SK-N-SH (cell line): ENCODE measurements around the gene CUEDC1.

Source experiments
- TF ChIP-seq, protein P1 (sequence below): IDR thresholded peaks from 2 replicates; pipeline ENCODE4 v1.6.1; 2012; ENCODE audit warnings: mild to moderate bottlenecking, low read depth, low read length, moderate library complexity
- TF ChIP-seq, protein P2 (sequence below): fragments of 200-600 bp; sonication (generic); IDR thresholded peaks from 2 replicates; pipeline ENCODE4 v1.6.1; 2017; ENCODE audit warnings: antibody characterized with exemption, mild to moderate bottlenecking, moderate library complexity

DNA sequence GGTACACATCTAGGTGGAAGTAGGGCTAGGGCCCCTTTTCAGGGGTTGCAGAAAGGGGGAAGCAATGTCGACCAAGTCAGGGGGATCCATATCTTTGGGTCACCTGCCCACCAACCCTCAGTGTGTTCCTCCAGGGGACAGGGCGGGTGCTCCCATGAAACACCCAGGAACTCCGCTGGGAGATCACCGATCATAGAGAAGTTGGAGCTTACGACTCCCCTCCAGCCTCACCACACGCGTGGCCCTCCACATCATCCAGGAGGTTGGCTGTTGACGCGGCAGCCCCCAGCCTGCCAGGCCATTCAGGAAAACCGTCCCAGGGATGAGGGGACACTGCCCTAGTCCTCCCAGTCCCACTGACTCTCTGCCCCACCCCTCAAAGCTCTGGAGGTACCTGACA is 88.1 kb downstream of the CUEDC1 start:
- TF ChIP-seq, protein P1, sequence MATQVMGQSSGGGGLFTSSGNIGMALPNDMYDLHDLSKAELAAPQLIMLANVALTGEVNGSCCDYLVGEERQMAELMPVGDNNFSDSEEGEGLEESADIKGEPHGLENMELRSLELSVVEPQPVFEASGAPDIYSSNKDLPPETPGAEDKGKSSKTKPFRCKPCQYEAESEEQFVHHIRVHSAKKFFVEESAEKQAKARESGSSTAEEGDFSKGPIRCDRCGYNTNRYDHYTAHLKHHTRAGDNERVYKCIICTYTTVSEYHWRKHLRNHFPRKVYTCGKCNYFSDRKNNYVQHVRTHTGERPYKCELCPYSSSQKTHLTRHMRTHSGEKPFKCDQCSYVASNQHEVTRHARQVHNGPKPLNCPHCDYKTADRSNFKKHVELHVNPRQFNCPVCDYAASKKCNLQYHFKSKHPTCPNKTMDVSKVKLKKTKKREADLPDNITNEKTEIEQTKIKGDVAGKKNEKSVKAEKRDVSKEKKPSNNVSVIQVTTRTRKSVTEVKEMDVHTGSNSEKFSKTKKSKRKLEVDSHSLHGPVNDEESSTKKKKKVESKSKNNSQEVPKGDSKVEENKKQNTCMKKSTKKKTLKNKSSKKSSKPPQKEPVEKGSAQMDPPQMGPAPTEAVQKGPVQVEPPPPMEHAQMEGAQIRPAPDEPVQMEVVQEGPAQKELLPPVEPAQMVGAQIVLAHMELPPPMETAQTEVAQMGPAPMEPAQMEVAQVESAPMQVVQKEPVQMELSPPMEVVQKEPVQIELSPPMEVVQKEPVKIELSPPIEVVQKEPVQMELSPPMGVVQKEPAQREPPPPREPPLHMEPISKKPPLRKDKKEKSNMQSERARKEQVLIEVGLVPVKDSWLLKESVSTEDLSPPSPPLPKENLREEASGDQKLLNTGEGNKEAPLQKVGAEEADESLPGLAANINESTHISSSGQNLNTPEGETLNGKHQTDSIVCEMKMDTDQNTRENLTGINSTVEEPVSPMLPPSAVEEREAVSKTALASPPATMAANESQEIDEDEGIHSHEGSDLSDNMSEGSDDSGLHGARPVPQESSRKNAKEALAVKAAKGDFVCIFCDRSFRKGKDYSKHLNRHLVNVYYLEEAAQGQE = no peak
- TF ChIP-seq, protein P2, sequence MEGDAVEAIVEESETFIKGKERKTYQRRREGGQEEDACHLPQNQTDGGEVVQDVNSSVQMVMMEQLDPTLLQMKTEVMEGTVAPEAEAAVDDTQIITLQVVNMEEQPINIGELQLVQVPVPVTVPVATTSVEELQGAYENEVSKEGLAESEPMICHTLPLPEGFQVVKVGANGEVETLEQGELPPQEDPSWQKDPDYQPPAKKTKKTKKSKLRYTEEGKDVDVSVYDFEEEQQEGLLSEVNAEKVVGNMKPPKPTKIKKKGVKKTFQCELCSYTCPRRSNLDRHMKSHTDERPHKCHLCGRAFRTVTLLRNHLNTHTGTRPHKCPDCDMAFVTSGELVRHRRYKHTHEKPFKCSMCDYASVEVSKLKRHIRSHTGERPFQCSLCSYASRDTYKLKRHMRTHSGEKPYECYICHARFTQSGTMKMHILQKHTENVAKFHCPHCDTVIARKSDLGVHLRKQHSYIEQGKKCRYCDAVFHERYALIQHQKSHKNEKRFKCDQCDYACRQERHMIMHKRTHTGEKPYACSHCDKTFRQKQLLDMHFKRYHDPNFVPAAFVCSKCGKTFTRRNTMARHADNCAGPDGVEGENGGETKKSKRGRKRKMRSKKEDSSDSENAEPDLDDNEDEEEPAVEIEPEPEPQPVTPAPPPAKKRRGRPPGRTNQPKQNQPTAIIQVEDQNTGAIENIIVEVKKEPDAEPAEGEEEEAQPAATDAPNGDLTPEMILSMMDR = no peak
